Prostate gland (tissue), 2 donors: ENCODE data around the gene MICAL3.

Experiments
- CTCF ChIP-seq, 4 experiments: fragments of 200-600 bp in 2 of 4; fragments of 450-650 bp in 2 of 4; sonication (generic) in 2 of 4; IDR thresholded peaks; 1 replicate in 3 of 4; 2 replicates in 1 of 4; pipeline ENCODE4 v1.5.1; 2016 to 2019; ENCODE audit warnings: antibody characterized with exemption in 4 of 4, mild to moderate bottlenecking in 2 of 4, moderate library complexity in 2 of 4
- POLR2AphosphoS5 ChIP-seq: sonication (generic); formaldehyde crosslinking; IDR thresholded peaks from one replicate; pipeline ENCODE4 v1.6.1; 2017; ENCODE audit warnings: antibody characterized with exemption

DNA sequence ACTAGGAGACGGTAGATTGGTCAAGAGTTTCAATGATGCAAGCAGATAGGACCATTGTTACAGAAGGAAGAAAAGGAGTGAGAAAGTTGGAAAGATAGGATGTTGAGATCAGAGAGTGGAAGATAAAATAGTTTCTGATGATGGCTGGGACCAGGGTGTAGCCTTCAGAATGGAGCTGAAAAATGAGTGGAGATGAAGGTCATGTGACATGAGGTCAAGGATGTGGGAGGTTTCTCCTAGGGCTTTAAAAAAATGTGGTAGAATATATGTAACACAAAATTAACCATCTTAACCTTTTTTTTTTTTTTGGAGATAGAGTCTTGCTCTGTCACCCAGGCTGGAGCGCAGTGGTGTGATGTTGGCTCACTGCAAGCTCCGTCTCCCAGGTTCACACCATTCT is 35.1 kb upstream of the MICAL3 start:
- TF ChIP-seq CTCF (IDR thresholded peaks at IDR 0.05), result no peak
- TF ChIP-seq POLR2AphosphoS5, result no peak
